Ammon's horn (tissue), 1 donor: Measurements from ENCODE around the gene SP1.
"Not testable (repeated sequence)": the region's sequence is repeated elsewhere in the genome, so short reads cannot be mapped to it uniquely, and the experiment has no call there.

Experiments
- DNase-seq: peaks from one replicate; pipeline ENCODE4 v3.0.0-alpha.2; 2016; ENCODE audit warnings: low spot score

Gene SP1

DNA sequence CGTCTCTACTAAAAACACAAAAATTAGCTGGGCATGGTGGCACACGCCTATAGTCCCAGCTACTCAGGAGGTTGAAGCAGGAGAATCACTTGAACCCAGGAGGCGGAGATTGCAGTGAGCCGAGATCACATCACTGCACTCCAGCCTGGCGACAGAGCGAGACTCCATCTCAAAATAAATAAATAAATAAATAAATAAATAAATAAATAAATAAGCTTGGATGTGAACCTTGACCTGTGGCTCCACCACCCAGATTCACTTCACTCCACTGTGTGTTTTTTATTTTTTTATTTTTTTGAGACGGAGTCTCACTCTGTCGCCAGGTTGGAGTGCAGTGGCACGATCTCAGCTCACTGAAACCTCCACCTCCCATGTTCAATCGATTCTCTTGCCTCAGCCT is 18.3 kb upstream of the SP1 start:
- DNase-seq = not testable (repeated sequence)

DNA sequence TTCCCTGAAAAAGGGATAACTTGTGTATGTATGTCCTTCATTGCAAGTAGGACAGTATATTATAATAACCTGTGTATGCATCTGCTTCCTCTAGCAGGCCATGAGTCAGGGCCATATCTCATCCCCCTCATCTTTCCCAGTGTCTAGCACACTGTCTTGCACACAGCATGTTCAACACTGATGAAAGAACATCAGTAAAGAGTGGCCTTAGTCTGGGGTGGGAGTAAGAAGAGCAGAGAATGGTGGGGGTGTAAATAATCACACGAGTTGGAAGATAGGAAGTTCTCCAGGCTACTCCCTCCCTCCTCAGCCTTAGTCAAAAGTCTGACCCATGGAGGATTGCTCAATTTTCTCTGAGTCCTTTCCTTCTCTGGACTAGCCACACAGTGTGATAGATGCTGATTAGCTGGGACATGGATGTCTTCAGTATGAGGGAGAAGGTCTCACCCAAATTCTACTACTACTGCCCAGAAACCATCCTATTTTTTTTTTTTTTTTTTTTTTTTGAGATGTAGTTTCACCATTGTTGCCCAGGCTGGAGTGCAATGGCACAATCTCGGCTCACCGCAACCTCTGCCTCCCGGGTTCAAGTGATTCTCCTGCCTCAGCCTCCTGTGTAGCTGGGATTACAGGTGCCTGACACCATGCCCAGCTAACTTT is 14.6 kb upstream of the SP1 start:
- no peak for DNase-seq

- DNase-seq = not testable (repeated sequence)
Measured at GRCh38 chr12:53373554-53374133, 6.3 kb upstream of the SP1 start.

GRCh38 chr12:53374277-53374676 is 5.7 kb upstream of the SP1 start:
- DNase-seq = not testable (repeated sequence)

DNA sequence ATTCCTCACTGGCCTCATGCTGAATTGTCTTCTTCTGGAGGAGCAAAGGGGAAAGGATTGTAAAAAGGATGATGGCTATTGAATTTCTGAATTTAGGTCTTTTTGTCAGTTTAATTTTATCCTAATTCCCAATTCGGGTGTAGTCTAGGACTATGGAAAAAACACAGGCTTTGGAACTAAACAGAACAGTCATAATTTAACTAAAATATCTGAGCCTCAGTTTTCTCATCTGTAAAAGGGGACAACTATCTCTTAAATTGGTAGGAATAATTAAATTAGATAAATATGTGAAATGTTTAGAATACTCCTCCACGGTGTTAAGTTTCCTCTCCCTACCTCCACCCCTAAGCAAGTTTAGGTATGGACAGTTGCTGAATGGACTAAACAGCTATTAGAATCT is 3.2 kb upstream of the SP1 start:
- DNase-seq = no peak

GRCh38 chr12:53378222-53378621 is 1.8 kb upstream of the SP1 start:
- DNase-seq = no peak

GRCh38 chr12:53378724-53379388 is 1.1 kb upstream of the SP1 start:
- DNase-seq = no peak

DNA sequence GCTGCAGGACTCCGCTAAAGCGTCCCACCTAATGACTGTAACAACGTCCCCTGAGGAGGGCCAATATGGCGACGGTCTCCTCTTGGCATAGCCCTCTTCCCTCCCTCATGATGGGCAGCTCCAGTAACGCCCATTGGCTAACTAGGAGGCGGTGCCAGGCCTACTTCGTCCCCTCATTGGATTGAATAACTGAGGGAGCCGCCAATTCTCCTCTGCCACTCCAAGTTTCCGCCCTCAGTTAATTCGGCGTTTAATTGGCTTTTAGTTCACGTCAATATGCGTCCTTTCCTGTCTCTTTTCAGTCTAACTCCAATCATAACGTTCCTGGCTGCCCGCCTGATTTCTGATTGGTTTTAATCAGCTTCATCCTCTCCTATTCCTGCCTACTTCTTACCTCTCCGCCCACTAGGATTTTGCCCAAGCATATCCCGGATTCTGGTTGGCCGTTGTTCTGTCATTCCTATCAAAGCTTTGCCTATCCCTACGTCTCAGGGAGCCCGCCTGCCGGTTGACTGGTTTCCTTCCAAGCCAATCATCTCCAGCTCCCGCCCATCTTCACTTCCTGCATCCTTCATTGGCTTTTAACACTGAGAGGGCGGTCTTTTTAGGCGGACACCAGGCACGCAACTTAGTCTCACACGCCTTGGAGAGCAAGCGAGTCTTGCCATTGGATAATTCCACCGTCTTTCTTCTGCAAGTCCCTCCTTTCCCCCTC is 430 bp upstream of the SP1 start:
- peak; percentile 100 for DNase-seq

DNA sequence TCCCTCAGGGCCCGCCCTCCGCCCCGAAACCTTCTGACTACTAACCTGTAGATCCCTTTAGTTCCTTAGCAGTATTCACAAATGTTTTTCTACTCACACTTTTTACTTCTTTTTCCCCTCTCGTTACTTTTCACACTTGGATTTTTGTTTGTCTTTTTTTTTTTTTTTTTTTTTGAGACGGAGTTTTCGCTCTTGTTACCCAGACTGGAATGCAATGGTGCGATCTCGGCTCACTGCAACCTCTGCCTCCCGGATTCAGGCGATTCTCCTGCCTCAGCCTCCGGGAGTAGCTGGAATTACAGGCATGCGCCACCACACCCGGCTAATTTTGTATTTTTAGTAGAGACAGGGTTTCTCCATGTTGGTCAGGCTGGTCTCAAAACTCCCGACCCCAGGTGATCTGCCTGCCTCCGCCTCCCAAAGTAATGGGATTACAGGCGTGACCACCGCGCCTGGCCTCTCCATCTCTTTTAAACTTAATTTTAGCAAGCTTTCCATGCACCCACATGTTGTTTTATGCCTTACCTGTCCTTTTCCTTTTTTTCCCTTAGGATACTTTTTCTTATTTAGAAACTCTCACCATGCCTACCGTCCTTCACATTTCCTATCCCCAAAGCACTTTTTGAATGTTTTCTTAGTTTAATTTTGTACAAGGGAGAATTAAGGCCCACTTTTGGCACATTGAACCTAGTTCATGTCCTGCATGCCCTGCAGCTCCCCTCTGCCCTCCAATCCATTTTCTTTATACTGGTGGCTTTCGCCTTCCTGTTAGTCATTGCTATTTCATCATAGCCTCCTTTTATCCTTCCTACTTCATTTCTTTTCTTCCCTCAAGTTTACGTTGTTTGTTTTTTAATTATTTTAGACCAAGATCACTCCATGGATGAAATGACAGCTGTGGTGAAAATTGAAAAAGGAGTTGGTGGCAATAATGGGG is 1.1 kb downstream of the SP1 start:
- DNase-seq = no peak

DNA sequence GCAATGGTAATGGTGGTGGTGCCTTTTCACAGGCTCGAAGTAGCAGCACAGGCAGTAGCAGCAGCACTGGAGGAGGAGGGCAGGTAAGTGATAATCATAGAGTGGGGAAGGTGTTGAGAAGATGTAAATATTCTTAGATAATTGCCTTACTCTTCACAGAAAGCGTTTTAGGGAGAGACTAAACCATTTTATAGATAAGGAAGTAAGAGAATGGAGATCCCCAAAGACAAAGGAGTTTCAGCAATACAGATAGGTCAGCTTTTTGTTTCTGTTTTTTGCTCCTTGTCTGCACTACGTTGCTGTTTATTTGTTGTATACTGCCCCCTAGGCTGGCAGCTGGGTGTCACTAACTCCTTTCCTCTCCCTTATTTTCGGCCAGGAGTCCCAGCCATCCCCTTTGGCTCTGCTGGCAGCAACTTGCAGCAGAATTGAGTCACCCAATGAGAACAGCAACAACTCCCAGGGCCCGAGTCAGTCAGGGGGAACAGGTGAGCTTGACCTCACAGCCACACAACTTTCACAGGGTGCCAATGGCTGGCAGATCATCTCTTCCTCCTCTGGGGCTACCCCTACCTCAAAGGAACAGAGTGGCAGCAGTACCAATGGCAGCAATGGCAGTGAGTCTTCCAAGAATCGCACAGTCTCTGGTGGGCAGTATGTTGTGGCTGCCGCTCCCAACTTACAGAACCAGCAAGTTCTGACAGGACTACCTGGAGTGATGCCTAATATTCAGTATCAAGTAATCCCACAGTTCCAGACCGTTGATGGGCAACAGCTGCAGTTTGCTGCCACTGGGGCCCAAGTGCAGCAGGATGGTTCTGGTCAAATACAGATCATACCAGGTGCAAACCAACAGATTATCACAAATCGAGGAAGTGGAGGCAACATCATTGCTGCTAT is 2.0 kb downstream of the SP1 start:
- DNase-seq = peak; percentile 69

GRCh38 chr12:53383258-53383657 is 3.3 kb downstream of the SP1 start:
- DNase-seq = no peak

DNA sequence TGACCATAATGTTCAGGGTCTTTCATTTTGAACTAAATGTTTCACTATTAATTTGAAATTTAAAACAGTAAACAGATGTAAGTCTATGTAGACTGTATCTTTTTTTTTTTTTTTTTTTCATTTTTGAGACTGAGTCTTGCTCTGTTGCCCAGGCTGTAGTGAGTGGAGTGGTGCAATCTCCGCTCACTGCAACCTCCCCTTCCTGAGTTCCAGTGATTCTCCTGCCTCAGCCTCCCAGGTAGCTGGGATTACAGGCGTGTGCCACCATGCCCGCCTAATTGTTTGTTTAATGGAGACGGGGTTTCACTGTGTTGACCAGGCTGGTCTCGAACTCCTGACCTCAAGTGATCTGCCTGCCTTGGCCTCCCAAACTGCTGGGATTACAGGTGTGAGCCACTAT is 6.4 kb downstream of the SP1 start:
- not testable (repeated sequence) for DNase-seq

DNA sequence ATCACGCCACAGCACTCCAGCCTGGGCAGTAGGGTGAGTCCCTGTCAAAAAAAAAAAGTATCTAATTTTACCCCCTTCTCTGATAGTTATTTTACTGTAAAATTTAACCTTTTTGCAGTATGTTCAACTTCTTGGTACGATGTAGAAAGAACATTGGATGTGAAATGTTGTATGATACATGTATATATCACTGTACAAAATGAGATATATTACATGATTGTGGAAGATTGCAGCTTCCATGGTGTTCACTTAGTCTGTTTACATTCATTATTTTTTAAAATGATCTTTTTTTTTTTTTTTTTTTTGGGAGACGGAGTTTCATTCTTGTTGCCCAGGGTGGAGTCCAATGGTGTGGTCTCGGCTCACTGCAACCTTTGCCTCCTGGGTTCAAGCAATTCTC is 9.0 kb downstream of the SP1 start:
- no peak for DNase-seq

DNA sequence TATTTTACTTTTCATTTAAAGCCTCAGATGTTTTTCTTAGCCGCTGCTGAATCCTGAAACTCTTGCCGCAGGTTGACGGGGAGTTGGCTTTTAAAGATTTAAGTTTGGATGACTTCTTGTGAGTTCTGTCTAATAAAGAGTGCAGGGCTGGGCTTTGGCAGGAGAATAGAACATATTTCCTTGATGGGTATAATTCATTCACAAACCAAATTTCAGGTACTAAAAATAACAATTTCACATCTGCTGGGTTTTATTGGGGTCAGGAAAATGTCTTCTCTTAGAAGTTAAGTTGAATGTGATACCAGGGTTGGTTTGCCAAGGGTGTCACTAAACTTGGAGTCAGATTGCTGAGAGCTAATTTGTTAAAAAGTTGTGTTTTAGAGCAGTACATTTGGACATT is 9.7 kb downstream of the SP1 start:
- no peak for DNase-seq

DNA sequence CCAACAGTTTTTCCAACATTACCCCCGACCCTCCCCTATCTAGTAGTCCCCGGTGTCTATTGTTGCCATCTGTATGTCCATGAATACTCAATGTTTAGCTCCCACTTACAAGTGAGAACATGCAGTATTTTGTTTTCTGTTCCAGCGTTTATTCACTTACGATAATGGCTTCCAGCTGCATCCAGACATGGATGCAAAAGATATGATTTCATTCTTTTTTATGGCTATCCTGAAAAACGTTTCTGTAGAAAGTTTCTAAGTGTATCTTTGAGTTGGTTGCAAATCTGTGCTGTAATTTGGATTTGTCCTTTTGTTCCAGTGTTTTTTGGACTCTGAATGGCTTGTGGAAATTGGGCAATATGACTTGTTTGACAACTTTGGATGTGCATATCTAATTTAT is 11.7 kb downstream of the SP1 start:
- no peak for DNase-seq

DNA sequence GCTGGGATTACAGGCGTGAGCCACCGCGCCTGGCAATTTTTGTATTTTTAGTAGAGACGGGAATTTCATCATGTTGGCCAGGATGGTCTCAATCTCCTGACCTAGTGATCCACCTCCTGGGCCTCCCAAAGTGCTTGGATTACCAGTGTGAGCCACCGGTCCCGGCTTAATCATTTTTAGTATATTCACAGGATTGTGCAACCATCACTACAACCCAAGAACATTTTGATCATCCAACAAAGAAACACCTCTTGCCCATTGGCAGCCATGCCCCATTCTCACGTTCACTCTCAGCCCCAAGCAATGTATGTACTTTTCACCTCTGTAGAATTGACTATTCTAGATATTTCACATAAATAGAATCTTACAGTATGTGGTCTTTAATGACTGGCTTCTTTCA is 19.9 kb downstream of the SP1 start:
- no peak for DNase-seq

GRCh38 chr12:53402351-53402750 is 22.4 kb downstream of the SP1 start:
- not testable (repeated sequence) for DNase-seq

DNA sequence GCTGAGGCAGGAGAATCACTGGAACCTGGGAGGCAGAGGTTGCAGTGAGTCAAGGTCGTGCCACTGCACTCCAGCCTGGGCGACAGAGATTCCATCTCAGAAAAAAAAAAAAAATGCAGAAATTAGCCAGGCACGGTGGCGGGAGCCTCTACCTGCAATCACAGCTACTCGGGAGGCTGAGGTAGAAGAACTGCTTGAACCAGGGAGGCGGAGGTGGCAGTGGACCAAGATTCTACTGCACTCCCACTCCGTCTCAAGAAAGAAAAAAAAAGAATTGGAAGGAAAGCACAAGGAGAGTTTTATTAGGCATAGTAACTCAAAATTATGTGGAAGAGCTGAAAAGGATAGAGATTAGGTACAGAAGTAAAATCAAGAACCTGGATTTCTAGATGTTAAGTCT is 22.9 kb downstream of the SP1 start:
- DNase-seq = no peak

DNA sequence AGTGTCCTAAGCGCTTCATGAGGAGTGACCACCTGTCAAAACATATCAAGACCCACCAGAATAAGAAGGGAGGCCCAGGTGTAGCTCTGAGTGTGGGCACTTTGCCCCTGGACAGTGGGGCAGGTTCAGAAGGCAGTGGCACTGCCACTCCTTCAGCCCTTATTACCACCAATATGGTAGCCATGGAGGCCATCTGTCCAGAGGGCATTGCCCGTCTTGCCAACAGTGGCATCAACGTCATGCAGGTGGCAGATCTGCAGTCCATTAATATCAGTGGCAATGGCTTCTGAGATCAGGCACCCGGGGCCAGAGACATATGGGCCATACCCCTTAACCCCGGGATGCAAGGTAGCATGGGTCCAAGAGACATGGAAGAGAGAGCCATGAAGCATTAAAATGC is 31.0 kb downstream of the SP1 start:
- DNase-seq = no peak

- no peak for DNase-seq
Measured at GRCh38 chr12:53413485-53414204, 33.7 kb downstream of the SP1 start.
